Fibroblast of skin of abdomen (primary cell): ENCODE data around the gene NDST3.

ENCODE experiments used
- DNase-seq: peaks from one replicate; pipeline ENCODE4 v3.0.0-alpha.2; 2013

NDST3 gene

DNA sequence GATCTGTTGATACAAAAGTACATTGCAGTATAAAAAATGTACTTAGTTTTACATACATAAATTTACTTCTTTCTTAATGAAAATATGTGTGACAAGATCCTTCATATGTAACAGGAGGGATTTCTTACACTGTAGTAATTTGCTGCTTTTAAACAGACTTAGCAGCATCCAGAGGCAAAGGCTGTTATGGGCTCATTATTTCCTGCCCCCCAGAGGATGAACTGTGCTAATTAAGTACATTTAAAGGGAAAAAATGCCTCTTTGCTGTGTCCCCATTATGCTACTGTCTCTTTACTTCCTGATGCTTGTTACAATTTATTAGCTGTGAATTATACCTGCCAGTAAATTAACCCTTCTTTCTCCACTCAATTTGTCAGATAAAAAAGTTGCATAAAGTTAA lies 47.1 kb downstream of the NDST3 start:
- no peak for DNase-seq

DNA sequence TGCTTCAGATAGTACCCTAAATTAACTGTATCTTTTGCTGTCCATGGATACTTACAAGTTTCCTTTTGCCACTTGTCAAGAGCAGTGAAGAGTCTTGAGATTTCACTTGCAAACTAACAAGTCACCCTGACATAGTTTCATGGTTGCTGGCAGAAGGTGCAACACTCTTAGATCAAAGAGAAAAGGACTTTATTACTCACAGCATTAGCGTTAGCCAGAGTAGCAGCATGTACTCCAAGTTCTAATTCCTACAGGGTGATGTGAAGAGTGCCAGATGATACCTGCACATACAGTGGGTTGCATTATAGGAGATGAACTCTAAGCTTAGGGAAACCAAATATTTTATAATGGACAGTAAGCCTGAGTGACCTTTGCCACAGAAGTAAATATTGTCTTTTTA lies 47.9 kb downstream of the NDST3 start:
- DNase-seq, result no peak

DNA sequence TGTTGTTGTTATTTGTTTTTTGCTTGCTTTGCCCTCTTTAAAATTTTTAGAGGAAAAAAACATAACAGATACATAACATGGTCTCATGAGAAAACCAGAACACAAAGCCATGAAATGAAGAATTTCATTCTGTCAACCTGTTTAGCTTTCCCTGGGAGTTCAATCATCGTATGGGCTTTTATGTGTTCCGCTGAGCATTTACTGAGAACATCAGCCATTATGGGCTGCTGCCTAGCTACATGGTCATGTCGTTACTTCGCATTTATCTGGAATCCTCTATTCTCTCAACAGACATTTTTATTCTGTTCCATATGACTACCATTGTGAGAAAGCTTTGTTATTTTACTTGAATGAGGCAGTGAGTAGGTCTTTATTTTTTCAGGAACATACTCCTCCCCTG lies 51.4 kb downstream of the NDST3 start:
- DNase-seq, result no peak

DNA sequence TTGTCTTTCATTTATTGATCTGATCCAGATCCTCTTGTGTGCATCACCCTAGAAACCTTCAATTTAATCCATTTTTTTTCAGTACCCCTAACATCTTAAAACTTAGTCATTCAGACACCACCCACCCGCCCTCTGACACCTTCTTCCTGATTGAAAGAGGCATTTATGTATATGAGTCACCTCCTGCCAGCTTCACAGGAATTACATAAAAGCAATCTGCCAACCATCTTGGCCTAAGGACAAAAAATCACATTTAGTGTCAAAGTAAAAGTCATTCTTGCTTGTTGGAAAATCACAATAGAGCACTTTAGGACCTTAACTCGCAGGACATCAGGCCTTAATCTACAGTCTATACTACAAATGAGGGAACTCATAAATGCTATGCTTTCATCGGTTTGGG lies 52.1 kb downstream of the NDST3 start:
- DNase-seq, result peak; percentile 55

DNA sequence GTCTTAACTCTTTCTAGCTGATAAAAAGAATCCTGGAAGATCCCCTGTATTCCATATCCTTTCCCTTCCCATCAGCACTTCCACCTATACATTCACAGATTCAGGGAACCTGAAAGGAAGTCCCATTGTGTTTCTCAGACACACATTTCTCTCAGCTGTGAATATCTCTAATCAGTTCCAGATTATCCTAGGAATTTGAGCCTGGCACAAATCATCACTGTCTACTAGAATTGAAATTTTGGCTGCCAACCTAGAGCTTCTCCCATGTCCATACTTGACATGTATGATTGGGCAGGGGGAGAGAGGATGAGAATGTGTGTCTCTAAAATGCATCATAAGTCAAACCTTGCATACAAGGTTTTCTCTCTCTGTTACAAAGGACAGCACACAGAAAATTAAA lies 53.1 kb downstream of the NDST3 start:
- DNase-seq, result peak; percentile 12

DNA sequence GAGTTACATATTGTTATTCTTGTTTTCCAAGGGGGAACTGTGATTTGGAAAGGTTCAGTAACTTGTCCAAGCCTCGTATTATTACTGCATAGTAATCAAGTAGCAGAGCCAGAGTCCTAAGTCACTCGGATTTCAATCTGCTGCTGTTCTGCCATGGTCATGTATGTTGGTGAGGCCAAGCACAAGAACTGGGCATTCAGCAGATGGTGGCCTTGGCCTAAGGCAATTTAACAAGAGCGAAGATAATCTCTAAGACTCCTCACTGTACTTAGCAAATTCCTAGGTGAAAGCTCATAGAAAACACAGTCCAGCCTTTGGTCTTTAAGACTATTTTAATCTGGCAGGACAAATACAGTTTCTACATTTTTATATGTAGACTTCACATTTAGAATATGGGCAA lies 64.8 kb downstream of the NDST3 start:
- DNase-seq, result no peak

DNA sequence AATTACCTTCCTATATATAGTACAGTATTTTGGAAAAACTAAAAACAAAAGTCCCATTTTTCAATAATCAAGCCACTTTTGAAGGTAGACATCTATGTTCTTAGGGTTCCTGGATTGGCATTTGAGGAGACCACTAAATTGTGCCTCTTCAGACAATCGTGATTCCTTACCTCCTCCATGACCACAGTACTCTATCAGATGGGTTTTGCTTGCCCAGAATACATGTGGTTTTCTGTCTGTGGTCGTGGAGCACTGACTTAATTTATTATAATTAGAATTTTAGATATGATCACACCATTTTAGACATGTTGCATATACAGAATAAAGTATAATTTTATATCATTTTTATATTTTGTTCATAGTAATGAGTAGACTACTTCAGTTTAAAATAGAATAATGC lies 67.9 kb downstream of the NDST3 start:
- no peak for DNase-seq

DNA sequence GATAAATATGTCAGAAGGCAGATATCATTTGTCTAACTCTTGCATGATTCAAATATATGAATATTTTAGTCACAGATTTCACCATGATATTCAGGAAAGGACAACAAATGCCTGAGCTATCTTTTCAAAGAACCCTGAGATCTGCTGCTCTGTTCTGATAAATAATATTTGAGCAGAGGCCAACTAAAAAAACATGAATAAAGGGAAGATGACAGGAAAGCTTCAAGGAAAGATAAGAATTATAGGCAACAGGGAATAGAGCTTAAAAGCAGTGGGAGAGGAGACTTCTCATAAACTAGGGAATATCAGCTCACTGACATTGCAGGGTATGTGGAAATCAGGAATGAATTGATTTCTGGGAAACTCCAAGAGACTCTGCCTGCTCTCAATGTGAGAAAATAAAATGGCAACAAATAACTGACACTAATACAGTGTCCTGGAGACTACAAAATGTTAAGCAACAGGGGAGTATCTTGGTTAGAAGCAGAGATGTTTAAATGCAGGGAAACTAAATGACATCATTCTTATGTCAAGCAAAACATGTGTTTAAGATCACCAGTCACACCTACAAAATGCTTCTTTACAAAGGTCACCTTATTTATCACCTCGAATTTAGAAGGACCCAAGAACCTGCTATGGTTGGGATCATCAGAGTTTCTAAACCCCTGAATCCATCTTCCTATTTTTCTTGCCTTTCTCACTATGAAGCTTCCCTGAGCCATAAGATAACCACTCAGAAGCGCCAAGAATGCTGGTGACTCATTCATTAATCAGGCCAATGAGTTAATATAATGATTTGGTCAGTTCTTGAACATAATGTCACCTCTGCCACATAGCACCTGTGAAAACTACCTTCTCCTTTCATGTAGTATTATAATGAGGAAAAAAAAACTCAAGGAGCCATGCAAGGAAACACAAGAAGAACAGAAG lies 78.1 kb downstream of the NDST3 start:
- peak; percentile 18 for DNase-seq

DNA sequence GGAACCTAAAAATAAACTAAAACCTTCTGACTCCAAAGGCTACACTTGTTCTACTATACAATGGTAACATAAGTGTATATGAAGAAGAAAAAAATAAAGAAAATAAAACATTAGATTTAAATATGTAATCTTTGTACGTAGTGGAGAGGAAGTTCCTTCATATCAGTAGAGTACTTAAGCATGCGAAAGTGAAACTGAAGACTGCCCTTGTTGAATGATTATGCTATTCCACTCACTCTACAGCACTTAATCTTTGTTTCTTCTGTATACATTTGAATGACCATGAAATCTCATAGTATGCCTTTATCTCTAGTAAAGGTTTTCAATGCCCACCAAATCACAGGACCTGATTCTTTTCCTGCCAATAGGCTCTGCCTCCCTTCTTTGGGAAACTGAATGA lies 78.9 kb downstream of the NDST3 start:
- DNase-seq, result no peak

DNA sequence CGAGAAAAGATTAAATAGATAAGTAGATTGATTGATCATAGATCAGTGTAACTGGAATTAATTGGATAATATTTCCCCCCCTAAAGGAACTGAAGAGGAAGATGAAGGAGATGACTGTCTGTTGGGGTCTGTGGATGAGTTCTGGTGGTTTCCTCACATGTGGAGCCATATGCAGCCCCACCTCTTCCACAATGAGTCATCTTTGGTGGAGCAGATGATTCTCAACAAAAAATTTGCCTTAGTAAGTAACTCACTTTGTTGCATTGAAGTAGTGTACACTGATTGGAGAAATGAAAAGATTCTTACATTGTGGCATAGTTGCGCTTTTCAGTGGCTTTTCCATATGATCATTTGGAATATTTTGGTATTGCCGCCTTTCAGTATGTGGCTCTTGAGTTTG lies 80.4 kb downstream of the NDST3 start:
- DNase-seq, result peak; percentile 21

DNA sequence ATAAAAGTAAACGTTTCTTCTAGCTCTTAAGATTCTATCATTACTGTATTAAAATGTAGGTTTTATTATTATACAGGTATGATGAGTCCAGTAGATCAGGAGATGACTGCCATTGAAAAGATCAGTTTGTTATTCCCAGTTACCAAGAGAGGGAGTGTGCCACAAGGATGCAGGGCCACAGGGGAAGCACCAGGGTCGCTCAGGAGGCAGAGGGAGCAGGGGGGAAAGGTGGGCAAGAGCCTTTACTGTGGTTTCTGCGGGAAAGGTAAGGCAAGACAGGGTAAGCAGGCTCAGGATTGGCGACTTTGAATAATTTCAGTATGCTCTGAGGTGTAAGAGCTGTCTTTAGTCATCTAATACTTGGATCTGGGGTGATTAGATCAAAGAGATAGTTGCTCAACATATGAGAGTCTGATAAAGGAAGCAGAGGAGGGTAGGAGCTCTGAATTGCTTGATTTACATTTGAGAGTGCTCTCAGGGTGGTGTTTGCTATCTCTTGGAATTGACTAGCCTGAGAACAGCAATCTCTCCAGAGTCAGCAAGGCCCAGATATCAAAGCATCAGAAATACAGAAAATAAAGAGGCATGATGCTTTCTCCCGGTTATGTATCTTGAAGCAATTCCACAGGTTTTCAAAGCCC lies 86.0 kb downstream of the NDST3 start:
- DNase-seq, result no peak

DNA sequence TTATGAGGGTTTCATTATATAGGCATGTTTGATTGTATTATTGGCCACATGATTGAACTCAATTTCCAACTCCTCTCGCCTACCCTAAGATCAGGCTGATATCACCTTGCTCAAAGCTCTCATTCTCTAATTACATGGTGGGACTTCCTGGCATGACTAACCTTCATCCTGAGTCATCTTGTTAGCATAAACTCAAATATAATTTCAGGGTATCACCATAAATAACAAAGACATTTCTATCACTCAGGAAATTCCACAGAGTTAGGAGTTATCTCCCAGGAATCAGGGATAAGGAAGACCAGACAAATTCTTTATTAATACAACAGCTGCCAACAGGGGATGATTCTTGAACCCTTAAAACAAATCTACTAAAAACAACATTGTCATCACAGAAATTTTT lies 90.7 kb downstream of the NDST3 start:
- peak; percentile 37 for DNase-seq

DNA sequence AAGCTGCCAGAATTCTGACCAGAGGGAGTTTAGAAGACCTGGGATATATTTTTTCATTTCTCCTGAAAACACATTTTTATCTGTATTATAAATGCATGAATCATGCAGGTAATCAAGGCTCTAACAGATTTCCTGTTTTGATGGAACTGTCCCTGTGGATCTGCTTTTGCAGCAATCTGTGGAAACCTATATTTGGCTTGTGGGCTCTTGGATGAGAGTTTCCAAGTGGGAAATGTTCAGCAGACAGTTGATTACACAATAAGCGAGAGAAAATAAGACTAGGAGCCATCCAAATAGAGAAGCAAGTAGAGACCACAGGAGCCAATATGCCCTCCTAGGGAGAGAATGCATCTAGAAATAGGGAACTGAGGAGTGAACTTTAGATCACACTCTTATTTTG lies 105.0 kb downstream of the NDST3 start:
- no peak for DNase-seq

DNA sequence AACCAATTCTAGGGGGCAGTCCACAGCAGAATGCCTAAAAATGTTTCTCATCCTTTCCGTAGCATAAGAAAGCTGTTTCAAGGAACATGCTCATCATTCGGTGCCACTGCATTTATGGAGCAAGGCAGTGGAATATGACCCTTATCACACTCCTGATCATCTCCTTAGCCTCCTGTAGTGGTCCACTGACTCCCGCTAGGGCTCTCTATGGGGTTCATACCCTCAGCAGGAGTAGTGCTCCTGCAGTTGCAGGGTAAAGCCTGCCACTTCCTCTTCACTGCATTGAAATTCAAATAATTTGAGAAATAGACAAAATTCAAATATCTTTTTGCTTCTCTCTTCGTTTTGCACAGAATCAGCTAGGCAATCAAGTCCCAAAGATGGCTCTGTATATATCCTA lies 107.0 kb downstream of the NDST3 start:
- no peak for DNase-seq

DNA sequence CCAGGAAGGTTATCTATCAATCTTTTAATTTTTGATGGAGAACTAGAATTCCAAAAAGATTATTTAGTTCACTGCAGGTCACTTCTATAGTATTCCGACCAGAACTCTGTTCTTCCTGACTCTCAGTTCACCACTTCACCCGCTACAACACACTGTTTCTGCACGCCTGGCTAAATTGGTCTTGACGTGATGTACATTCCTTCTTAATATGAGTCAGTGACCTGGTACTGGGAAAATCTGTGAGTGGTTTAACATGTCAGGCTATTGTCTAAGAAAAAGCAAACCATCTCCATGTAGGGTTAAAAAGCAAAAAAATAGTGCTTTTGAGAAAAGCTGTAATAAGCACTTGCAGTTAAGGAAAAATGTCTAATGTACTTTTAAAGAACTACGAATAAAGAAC lies 120.4 kb downstream of the NDST3 start:
- peak; percentile 87 for DNase-seq

DNA sequence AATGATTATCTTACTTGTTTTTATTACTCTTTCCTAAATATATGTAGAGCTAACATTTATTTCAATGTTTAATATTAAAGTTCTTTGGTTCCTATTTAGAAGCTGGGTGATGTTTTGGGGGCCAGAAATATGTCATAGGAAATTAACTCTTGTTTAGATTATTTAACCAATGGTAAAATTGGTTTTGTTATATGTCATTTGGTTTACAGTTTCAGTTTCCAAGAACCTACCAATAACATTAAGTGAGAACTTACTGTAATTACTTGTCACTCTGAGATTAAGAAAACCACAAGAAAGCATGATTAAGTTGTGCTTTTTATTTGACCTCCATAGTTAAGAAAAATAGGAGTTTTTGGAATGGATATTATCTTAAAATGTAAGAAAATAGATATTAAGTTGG lies 121.2 kb downstream of the NDST3 start:
- DNase-seq, result no peak

DNA sequence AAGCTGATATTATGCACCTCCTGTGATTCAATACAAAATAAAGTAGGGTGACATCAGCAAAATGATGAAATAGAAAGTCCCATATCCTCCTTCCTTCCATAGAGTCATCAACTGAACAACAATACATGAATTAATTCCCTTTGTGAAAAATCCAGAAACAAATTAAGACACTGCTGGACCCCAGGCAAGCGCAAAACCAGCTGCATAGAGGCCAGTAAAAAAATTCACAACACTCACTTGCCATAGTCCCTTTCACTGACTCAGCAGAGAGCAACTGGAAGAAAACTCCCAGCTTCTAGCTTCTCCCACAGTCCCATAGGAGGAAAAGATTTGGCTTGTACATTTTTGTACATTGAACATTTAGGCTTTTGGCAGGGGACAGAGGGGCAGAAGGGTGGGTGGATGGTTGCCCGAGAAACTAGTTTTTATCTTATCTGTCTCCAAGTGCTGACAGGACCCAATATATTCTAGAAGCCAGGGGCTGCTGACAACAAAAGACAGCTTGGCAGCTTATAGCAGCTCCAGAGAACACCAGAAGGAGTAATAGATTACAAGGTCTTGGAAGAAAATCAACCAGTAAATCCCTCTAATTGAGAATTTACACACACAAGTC lies 124.6 kb downstream of the NDST3 start:
- DNase-seq, result peak; percentile 70

DNA sequence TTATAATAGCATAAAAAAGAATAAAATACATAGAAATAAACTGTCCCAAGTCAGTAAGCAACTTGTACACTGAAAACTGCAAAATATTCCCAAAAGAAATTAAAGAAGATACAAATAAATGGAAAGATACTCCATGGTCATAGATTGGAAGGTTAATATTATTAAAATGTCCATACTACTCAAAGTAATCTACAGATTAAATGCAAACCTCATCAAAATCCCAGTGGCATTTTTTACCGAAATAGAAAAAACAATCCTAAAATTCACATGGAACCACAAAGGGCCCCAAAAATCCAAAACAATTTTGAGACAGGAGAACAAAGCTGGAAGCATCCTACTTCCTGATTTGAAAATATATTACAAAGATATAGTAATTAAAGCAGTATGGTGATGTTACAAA lies 133.0 kb downstream of the NDST3 start:
- DNase-seq, result no peak

DNA sequence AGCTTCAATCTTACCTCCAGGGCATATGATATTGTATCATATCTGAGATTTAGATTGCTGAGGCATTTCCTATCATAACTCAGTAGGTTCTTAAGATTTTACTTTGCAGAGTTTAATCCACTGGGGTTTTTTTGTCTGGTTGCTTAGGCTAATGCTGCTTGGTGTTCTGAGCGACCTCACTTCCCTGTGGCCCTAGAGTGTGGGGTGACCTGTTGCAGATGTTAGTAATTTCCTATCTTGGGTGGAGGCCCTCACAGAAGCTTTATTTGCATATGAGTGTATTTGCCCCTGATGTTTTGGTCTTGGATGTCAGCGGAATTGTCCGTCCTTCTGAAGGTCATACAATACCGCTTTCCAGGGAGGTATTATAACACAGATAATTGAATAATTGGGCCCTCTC lies 137.1 kb downstream of the NDST3 start:
- DNase-seq, result no peak

DNA sequence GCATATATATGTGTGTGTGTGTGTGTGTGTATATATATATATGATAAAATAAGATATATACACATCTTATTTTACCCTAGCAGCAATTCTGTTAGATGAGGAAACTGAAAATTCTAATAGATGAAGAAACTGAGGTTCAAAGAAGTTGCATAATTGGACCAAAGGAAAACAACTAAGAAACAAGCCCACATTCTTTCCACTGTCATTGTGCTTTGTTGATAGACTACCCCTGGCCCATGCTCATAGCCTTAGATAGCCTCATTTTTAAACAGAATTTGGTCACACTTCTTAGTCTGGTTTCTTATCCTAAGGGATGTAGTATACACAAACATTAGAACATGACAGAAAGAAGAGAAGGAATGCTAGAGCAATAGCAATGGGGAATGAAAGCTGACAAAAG lies 138.8 kb downstream of the NDST3 start:
- DNase-seq, result no peak

DNA sequence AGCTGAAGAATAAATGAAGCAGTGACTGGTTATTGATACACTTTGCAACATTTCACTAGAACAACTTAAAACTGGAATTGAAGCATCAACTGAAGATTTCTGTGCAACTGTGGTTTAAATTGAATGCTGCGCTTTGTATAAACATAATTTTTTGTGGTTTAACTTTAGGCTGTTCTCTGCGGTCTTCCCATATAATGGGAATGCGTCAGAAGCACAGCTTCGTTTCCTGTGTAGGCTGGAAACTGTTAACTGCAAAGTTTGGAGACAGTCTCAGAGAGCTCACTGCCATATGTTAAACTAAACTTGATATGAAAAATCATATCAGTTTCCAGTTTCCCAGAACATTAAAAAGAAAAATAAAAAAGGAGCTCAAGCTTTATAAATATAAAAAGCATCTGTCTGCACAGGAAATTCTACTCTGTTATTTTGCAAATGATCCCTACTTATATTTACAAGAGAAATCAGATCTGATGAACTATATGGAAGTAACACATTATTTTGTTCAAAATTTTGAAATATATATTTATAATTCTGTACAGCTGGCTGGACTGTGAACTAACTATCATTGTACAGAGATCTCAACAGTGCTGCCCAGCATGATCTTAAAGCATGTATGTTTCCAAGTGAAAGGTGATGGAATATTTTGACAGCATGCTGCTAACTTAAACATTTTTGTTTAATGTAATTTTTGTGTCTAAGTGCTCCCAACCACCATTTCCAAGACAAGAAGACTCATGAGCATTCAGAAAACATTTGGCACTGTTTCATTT lies 139.9 kb downstream of the NDST3 start:
- peak; percentile 92 for DNase-seq

DNA sequence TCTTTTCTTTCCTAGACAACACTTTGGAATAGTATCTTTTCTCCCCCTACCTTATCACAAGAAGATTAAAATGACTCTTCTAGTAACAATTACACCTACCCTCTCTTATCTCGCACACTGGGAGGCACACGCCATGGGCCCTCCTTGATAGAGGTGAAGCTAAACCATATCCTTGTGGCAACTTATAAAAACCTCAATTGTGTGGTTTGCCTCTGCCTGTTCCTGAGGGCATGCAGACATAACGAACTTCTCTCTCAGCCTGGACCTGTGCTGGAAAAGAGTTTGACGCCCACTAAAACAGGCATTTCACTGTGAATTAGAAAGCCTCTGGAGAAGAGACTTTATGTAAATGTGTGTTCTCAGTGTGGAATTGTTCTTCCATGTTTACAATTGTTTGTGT lies 141.2 kb downstream of the NDST3 start:
- DNase-seq, result no peak

DNA sequence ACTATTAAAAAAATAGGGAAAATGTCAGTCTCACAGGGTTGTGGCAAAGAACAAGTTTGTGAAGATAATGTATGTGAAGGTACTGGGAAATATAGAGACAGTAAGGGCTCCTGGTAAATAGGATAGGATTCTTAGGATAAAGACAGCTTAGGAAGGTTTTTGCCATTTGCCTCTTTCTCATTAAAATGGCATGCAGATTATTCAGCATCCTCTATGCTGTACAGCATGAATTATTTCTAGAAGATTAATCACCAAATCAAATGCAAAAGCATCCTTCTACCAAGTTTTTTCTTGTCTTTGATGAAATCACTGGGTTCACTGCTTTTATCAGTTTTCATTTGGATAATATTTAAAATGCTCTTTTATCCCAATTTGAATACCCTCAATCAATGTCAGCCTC lies 142.8 kb downstream of the NDST3 start:
- peak; percentile 66 for DNase-seq
